Measurements from ENCODE around the gene OPN3.

OPN3 gene

GRCh38 chr1:241679404-241679803 is 39.2 kb upstream of the OPN3 start:
- TF ChIP-seq CTCF (IDR thresholded peaks at IDR 0.05; ENCODE audit: extremely low read depth, insufficient read depth, missing control alignments): no peak
- DNase-seq (ENCODE audit: low spot score): no peak
- in situ Hi-C loops (cut with MboI; ENCODE audit: low pct_unique_long_range_greater_than_20kb, low sequenced_read_pairs, unreplicated experiment): no loop called here

GRCh38 chr1:241678536-241678935 is 38.4 kb upstream of the OPN3 start:
- DNase-seq (ENCODE audit: low spot score): no peak
- no peak for TF ChIP-seq CTCF (IDR thresholded peaks at IDR 0.05; ENCODE audit: extremely low read depth, insufficient read depth, missing control alignments)
- in situ Hi-C loops (cut with MboI; ENCODE audit: low pct_unique_long_range_greater_than_20kb, low sequenced_read_pairs, unreplicated experiment): no loop called here

DNA sequence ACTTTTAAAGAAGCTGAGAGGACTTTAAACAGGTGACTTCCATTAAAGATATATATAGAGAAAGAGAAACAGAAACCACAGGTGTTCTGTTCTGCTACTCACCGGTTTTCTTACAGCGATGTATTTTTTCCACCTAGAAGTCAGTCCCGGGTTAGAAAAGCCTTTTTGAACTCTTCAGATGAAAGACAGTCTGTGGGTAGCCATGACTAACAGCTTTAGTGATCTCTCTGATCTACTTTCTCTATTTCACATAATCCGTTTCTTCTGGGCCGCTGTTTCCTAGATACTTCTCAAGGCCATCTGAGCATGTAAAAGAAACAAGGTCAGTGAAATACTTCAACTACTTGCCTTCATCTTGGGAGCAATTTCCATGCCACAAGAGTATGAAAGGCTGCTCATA is 37.0 kb upstream of the OPN3 start:
- TF ChIP-seq CTCF (IDR thresholded peaks at IDR 0.05; ENCODE audit: extremely low read depth, insufficient read depth, missing control alignments): no peak
- peak; percentile 59 for DNase-seq (ENCODE audit: low spot score)
- in situ Hi-C loops (cut with MboI; ENCODE audit: low pct_unique_long_range_greater_than_20kb, low sequenced_read_pairs, unreplicated experiment): no loop called here

GRCh38 chr1:241675983-241676382 is 35.8 kb upstream of the OPN3 start:
- in situ Hi-C loops (cut with MboI; ENCODE audit: low pct_unique_long_range_greater_than_20kb, low sequenced_read_pairs, unreplicated experiment): no loop called here
- TF ChIP-seq CTCF (IDR thresholded peaks at IDR 0.05; ENCODE audit: extremely low read depth, insufficient read depth, missing control alignments): no peak
- no peak for DNase-seq (ENCODE audit: low spot score)

DNA sequence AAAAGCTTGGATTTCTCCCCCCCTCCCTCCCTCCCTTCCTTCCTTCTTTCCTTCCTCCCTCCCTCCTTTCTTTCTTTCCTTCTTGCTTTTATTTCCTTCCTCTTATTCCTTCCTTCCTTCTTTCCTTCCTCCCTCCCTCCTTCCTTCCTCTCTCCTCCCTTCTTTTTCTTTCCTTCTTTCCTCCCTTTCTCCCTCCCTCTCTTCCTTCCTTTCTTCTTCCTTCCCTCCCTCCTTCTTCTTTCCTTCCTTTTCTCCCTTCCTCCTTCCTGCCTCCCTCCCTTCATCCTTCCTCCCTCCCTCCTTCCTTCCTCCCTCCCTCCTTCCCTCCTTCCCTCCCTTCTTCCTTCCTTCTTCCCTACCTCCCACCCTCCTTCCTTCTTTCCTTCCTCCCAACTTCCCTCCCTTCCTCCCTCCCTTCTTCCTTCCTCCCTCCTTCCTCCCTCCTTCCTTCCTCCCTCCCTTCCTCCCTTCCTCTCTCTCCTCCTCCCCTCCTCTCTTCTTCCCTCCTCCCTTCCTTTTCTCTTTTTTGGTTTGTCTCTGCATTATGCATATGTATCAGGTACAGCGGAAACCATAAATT is 34.7 kb upstream of the OPN3 start:
- DNase-seq (ENCODE audit: low spot score): no peak
- in situ Hi-C loops (cut with MboI; ENCODE audit: low pct_unique_long_range_greater_than_20kb, low sequenced_read_pairs, unreplicated experiment): no loop called here
- no peak for TF ChIP-seq CTCF (IDR thresholded peaks at IDR 0.05; ENCODE audit: extremely low read depth, insufficient read depth, missing control alignments)

DNA sequence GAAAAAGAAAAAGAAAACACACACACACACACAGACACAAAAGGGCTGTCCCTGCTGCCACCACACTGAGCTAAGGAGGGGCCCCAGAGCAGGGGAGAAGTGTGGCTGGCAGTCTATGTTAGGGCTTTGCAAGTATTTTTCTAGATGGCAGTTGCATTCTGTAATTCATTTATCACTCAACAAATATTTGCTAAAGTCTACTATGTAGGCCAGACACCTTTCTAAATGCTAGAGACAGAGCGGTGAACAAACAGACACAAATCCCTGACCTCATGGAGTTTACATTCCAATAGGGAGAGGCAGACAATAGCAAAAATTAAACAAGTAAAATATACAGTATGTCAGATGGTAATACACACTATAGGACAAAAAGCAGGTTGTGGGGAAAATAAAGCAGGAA is 32.1 kb upstream of the OPN3 start:
- in situ Hi-C loops (cut with MboI; ENCODE audit: low pct_unique_long_range_greater_than_20kb, low sequenced_read_pairs, unreplicated experiment): no loop called here
- no peak for DNase-seq (ENCODE audit: low spot score)
- TF ChIP-seq CTCF (IDR thresholded peaks at IDR 0.05; ENCODE audit: extremely low read depth, insufficient read depth, missing control alignments): no peak

DNA sequence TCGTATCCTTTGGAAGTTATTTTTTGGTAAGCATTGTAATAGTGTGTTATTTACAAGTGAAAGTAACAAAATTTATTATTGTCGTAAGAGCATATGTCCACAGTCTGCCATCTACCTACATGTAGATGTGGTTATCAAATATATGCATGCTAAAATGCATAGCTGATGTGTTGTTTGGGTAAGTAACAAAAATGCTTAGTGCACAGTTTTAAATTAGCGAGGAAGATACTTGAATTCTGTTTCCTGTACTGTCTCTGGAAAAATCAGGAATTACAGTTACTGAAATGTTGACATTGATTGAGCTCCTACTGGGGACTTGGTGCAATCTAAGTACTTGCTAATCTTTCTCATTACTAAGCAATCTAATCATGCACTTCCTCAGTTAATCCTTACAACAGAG is 26.2 kb upstream of the OPN3 start:
- DNase-seq (ENCODE audit: low spot score): no peak
- no peak for TF ChIP-seq CTCF (IDR thresholded peaks at IDR 0.05; ENCODE audit: extremely low read depth, insufficient read depth, missing control alignments)
- in situ Hi-C loops (cut with MboI; ENCODE audit: low pct_unique_long_range_greater_than_20kb, low sequenced_read_pairs, unreplicated experiment): no loop called here

Data from GM13977 (cell line).